Stimulated activated CD4-positive, alpha-beta T cell treated with anti-CD3 and anti-CD28 coated beads, Interleukin-2, amount 100 ng/mL, for 4 hours (primary cell): ENCODE data around the gene SLC2A6.

Experiments
- DNase-seq: peaks from one replicate; pipeline ENCODE4 v3.0.0-alpha.2; 2020; ENCODE audit warnings: low read depth

SLC2A6 gene

DNA sequence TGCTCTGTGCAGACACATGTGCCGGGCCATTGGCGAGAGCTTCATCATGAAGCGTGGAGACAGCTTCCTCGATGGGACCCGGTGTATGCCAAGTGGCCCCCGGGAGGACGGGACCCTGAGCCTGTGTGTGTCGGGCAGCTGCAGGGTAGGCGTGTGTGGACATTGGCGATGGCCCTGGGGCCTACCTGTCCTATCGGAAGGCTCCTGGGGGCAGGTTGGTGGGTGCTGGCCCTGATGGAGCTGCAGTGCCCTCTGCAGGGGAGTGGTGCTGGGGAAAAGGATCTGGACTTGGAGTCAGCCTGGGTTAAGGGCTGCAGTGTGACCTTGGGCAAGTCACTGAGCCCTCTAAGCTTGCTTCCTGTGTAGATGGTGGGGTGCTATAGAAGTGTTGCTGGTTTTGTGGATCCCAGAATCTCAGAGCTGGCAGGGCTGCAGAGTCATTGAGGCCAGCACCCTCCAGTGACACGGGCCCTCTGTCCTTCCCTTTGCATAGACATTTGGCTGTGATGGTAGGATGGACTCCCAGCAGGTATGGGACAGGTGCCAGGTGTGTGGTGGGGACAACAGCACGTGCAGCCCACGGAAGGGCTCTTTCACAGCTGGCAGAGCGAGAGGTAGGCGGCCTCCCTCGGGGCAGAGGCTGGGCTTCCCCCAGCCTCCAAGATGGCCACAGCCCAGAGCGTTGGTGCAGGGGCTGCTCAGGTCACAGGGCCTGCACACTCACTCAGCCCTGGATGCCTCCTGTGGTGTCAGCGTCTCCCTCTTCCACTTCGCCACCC is 41.0 kb downstream of the SLC2A6 start:
- DNase-seq, result no peak

DNA sequence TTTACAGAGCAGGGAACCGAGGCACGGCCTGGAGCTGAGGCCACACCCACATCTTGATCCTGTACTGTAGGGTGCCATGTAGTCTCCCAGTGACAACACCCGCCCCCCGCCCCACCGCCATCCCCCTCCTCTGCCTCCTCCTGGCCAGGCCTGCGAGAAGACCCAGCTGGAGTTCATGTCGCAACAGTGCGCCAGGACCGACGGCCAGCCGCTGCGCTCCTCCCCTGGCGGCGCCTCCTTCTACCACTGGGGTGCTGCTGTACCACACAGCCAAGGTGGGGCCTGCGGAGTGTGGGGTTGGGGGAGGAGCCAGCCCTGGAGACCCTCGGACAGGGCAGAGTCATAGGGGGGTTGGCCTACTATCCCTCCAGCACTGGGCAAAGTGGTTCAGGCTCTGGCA is 42.2 kb downstream of the SLC2A6 start:
- DNase-seq, result no peak

DNA sequence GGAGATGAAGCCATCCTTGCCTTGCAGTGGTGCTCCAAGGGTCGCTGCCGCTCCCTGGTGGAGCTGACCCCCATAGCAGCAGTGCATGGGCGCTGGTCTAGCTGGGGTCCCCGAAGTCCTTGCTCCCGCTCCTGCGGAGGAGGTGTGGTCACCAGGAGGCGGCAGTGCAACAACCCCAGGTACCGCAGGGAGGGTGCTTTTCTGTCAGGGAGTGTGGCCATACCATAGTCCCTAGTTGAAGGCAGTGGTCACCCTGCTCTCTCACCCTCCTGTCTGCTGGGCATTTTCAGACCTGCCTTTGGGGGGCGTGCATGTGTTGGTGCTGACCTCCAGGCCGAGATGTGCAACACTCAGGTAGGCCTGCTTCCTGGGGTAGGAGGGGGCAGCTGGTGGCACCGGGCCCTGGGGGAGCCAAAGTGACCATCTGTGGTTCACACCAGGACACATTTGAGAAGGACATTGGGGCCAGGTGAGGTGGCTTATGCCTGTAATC is 45.5 kb downstream of the SLC2A6 start:
- no peak for DNase-seq

DNA sequence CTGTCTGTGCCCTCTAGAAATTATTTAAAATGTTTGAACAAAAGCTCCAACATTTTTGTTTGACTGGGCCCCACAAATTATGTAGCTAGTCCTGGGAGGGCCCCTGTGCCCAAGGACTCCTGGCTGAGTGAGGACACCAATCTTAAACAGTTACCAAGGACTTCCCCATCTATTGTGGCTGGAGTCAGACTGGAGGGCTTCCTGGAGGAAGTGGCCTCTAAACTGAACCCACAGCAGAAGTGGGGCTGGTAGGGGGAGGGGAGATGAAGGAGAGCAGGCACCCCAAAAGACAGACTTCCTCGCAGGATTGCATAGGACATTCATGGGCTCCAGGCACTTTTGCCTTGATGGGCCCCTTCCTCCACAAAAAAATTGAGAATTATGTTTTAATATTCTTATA is 48.7 kb downstream of the SLC2A6 start:
- no peak for DNase-seq

DNA sequence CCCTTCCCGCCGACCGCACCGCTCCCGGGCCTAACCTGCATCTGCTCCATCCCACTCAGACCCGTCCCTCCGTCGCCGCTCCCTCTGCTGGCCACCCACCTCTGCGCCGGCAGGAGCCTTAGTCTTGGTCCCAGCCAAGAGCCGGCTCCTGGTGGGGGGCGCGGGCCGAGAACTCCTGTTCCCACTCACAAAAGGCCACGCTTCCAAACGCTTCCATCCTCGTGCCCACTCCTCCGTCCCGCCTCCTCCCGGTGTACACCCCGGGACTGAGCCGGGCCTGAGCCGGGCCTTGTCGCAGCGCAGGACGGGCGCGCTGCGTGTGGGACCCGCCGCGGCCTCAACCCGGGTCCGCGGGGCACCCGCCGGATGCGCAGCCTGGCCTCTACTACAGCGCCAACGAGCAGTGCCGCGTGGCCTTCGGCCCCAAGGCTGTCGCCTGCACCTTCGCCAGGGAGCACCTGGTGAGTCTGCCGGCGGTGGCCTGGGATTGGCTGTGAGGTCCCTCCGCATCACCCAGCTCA is 49.2 kb downstream of the SLC2A6 start:
- DNase-seq, result no peak

DNA sequence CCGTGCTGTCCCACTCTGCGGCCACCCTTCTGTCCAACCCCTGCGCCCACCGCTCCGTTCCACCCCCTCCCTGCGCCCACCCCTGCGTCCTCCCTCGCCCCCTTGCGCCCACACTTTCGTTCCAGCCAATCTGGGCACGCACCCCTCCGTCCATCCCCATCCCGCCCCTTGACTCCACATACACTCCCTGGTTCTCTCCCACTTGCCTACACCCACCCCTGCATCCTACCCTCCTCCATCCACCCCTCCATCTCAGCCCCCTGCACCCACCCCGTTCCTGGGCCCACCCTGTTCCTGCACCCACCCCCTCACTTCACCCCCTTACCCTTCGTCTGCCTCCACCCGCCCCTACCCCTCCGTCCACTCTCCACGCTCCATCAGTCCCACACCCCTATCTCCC is 49.7 kb downstream of the SLC2A6 start:
- DNase-seq, result no peak

DNA sequence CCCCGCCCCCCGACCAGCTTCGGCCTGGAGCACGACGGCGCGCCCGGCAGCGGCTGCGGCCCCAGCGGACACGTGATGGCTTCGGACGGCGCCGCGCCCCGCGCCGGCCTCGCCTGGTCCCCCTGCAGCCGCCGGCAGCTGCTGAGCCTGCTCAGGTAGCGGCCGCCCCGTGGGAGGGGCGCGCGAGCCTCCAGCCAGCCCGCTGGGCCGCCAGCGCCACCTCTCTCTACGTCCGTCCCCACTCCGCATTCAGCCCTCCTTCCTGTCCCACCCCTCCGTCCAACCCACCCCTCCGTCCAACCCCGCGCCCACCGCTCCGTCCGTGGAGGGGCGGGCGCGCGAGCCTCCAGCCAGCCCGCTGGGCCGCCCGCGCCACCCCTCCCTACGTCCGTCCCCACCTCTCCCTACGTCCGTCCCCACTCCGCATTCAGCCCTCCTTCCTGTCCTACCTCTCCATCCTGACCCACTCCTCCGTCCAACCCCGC is 50.2 kb downstream of the SLC2A6 start:
- no peak for DNase-seq

DNA sequence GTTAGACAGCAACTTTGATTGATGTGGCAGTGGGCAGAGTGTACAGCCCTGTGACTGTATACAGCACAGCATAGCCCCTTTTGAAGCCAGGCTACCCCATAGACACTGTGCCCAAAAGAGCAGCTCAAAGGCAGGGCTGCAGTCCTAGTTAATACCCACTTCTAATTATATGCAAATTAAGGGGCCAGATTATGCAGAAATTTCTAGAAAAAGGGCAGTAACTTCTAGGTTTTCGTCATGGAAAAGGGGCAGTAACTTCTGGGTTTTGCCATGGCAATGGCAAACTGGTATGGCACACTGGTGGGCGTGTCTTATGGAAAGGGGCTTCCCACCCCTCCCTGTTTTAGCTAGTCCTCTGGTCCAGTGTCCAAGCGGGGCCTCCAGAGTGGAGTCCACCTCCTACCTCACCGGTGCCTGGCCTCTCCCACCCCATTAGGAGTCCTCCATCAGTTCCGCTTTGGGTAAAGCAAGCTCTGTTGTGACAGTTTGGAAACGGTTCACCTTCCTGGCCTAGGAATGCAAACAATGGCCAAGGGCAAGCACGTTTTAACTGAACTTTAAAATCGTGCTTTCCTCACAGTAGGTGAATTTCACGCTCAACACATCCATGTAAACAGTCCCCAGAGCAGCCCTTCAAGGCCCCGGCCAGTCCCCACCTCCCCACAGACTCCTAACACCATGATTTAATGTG is 51.1 kb downstream of the SLC2A6 start:
- DNase-seq, result no peak

DNA sequence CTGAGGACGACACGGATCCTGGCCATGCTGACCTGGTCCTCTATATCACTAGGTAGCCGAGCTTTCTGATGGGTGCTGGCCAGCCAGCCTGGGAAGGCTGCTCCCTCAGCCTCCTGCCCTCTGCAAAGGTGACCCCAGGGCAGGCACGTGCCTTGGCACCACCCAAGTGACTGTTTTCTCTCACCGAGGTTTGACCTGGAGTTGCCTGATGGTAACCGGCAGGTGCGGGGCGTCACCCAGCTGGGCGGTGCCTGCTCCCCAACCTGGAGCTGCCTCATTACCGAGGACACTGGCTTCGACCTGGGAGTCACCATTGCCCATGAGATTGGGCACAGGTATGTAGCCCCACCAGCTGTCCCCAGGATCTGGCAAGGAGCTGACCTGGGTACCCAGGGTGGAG is 52.9 kb downstream of the SLC2A6 start:
- no peak for DNase-seq

DNA sequence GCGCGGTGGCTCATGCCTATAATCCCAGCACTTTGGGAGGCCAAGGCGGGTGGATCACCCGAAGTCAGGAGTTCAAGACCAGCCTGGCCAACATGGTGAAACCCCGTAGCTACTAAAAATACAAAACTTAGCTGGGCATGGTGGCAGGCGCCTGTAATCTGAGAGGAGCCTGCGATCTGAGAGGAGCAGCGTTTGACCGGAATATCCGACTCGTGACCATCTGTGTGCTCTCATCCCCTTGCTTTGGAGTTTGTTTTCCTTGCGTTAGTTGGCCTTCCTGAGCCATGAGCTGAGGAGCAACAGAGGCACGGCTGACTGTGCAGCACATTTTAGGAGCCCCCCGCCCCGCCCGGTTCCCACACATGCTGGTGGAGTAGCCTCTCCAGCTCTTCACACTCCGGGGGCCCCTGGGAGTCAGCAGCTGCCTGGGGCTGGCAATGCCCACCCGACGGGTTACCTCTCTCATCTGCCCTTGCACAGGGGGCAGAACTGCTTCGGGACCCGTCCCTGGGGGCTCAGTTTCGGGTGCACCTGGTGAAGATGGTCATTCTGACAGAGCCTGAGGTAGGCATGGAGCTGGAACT is 53.8 kb downstream of the SLC2A6 start:
- DNase-seq, result no peak

DNA sequence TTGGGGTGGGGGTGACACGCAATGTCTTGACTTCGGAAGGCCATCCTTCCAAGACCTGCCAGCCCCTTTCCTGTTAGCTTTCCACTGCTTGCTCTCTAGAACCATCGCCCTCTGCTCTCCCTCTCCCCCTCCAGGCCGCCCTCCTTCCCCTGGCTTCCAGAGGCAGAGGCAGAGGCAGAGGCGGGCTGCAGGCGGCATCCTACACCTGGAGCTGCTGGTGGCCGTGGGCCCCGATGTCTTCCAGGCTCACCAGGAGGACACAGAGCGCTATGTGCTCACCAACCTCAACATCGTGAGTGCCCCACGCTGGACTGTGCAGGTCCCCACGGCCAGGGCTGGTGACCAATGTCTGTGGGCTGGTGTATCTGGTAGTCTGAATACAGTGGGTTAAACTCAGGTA is 54.7 kb downstream of the SLC2A6 start:
- no peak for DNase-seq

DNA sequence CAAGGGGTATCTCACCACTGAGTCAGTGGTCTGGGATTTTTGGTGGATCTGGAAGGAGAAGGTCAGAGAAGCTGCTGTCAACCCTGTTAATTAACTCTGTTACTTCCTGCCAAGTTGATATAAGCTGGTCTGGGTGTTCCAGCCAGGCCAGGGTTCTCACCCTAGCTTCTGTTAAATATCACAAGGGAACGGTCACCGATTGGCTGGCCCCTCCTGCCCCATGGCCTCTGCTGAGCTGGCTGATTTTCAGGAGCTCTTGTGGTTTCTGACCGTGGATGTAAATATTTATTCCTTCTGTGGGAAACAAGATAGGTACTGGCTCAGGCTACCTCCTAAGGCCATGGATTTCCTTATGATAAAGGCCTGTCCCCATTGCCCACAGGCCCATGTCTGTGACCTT is 55.7 kb downstream of the SLC2A6 start:
- DNase-seq, result no peak

DNA sequence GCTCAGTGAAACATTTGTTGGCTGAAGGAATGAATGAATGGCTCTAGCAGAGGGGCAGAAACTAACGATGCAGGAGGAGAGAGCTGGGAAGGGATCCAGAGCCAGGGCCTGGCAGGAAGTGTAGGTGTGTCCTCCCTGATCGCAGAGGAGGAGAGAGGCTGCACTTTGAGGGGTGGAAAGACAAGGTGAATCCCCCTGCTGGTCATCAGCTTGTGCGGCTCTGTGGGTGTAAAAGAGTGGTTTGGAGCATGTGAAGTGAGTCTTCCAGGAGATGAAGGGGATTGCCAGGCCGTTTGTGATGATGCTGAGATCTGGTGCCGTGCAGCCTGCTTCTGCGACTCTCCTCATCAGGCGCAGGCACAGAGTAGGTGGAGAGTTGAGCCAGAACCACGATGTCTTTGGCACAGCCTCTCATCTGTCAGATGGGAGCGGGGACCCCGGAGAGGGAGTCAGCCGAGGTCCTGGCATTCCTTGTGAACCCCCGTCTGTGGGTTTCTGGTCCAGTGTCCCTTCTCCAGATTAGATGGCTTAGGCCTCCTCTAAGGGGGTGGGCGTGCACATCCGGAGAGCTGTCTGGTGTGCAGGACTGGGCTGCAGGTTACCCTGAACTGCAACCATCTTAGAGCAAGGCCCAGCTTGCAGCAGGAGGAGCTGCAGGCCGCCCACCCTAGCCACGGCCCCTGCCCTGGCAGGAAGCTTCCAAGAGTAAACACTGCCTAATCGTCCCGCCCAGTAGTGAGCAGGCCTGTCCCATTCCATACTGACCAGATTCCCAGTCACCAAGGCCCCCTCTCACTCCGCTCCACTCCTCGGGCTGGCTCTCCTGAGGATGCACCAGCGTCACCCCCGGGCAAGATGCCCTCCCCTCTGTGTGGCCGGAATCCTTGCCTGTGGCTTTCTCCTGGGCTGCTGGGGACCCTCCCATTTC is 57.0 kb downstream of the SLC2A6 start, which contains the start of gene ADAMTS13:
TSS of gene ADAMTS13 (plus strand) at position 753 of the 928 bp plus-strand sequence. CDS start at position 830, 77 bp downstream.
- DNase-seq, result no peak
